Urinary bladder (tissue), 4 donors: Measurements from ENCODE around the gene BICDL2. TPM values are rescaled to one million over a fixed set of nuclear protein-coding genes. Genes with fewer than 3 reads are reported as not detected.

Source experiments
- DNase-seq: peaks from one replicate; pipeline ENCODE4 v3.0.0-alpha.2; 2015; ENCODE audit errors: extremely low spot score
- H3K27ac ChIP-seq: one replicate; pipeline ENCODE4 v1.5.1; 2013; ENCODE audit warnings: low read depth, mild to moderate bottlenecking, moderate library complexity
- H3K36me3 ChIP-seq: one replicate; pipeline ENCODE4 v1.6.1; 2013; ENCODE audit warnings: mild to moderate bottlenecking, moderate library complexity; ENCODE audit not compliant: insufficient read depth
- H3K4me1 ChIP-seq: one replicate; pipeline ENCODE4 v1.6.1; 2013; ENCODE audit warnings: mild to moderate bottlenecking, moderate library complexity; ENCODE audit not compliant: insufficient read depth
- H3K4me3 ChIP-seq: one replicate; pipeline ENCODE4 v1.5.1; 2013; ENCODE audit warnings: low read depth, low read length
- WGBS: extraction: QIAGEN DNeasy Blood & Tissue Kit; methylation state at CpG from one replicate; pipeline ENCODE4 v1.1.7; 2013; 5-methylcytosine and 5-hydroxymethylcytosine counted together
- polyA plus RNA-seq: library from polyadenylated mRNA; stranded (reverse); fragments of 200-250 nt; gene quantifications from one replicate; pipeline ENCODE4 v1.2.3, GENCODE V29; 2013
- total RNA-seq: library from RNA; depleted of rRNA; stranded (reverse); fragments of >200 nt; gene quantifications from one replicate; pipeline ENCODE4 v1.2.3, GENCODE V29; 2014
- donor health status: healthy with polysubstance abuse.
- donor health status: healthy.

BICDL2 gene
- total and polyA plus RNA-seq, 2 donors, result 7.2 to 8.3 TPM

DNA sequence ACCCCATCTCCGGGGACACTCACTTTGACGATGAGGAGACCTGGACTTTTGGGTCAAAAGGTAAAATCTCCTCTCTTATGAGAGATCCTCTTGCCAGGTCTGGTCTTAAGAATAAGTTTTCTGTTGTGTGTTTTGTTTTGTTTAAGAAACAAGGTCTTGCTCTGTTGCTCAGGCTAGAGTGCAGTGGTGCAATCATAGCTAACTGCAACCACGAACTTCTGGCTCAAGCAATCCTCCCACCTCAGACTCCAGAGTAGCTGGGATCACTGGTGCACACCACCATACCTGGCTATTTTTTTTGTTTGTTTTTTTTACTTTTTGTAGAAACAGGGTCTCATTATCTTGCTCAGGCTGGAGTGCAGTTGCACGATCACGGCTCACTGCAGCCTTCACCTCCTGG lies 13.7 kb upstream of the BICDL2 start:
- 86% methylated on average over 5 of the region's 5 CpGs for WGBS
- H3K36me3 ChIP-seq, result no peaks in the 10 kb centered on the region
- no peak for DNase-seq
- peaks cover 1% of the 10 kb centered on the region for H3K4me1 ChIP-seq
- no peak overlapping the region for H3K4me3 ChIP-seq
- no peak overlapping the region for H3K27ac ChIP-seq

DNA sequence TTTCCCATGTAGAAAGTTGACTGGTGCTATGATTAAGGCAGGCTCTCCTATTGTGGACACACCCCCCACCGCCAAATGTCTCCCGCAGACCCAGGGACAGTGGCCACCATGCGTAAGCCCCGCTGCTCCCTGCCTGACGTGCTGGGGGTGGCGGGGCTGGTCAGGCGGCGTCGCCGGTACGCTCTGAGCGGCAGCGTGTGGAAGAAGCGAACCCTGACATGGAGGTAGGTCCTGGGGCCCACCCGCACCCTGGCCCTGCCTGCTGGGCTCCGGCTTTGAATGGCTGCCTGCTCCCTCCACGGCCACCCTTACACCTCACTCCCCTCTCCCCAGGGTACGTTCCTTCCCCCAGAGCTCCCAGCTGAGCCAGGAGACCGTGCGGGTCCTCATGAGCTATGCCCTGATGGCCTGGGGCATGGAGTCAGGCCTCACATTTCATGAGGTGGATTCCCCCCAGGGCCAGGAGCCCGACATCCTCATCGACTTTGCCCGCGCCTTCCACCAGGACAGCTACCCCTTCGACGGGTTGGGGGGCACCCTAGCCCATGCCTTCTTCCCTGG lies 13.3 kb upstream of the BICDL2 start:
- no peaks in the 10 kb centered on the region for H3K36me3 ChIP-seq
- H3K4me3 ChIP-seq, result no peak overlapping the region
- H3K27ac ChIP-seq, result no peak overlapping the region
- no peak for DNase-seq
- 82% methylated on average over 26 of the region's 26 CpGs for WGBS
- H3K4me1 ChIP-seq, result peaks cover 1% of the 10 kb centered on the region

DNA sequence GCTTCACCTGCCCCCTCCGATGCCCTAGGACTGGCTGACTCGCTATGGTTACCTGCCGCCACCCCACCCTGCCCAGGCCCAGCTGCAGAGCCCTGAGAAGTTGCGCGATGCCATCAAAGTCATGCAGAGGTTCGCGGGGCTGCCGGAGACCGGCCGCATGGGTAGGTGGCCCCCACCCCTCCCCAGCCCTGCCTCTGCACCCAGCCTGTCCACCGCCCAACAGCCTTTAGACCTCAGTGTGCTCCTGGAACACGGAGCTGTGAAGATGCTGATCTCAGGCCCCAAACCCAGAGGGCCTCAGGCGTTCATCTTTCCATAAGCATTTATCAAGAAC lies 10.6 kb upstream of the BICDL2 start:
- DNase-seq, result no peak
- WGBS, result 9% methylated on average over 13 of the region's 13 CpGs
- peaks cover 1% of the 10 kb centered on the region for H3K4me1 ChIP-seq
- H3K36me3 ChIP-seq, result no peaks in the 10 kb centered on the region
- H3K4me3 ChIP-seq, result no peak overlapping the region
- no peak overlapping the region for H3K27ac ChIP-seq

DNA sequence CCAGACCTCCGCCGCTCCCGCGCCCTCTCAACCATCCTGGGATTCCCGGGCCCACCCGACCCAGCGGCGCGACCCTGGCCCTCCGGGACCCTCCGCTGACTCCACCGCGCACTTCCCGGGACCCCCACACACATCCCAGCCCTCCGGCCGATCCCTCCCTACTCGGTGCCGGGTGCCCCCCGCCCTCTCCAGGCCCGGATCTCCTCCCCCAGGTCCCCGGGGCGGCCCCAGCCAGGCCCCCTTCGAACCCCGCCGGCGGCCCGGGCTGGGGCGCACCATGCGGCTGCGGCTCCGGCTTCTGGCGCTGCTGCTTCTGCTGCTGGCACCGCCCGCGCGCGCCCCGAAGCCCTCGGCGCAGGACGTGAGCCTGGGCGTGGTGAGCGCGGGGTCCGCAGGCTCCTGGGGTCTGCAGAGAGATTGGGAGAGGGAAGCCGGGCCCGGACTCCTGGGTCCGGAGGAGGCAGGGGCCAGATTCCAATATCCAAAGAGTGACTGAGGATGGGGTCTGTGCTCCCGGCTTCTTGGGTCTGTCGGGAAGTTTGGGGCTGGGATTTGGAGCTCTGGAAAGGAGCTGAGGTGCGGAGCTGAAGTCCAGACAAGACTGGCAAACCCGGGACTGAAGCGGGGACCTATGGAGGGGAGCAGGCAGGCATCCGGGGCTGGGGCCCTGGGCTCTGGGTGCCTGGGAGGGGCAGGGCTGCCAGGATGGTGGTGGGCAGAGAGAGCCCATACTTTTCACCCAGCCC lies 10.1 kb upstream of the BICDL2 start:
- no peak for DNase-seq
- H3K36me3 ChIP-seq, result no peaks in the 10 kb centered on the region
- peaks cover 1% of the 10 kb centered on the region for H3K4me1 ChIP-seq
- H3K4me3 ChIP-seq, result peak overlapping the region; percentile 43
- under 1% methylated on average over 54 of the region's 54 CpGs for WGBS
- H3K27ac ChIP-seq, result no peak overlapping the region

DNA sequence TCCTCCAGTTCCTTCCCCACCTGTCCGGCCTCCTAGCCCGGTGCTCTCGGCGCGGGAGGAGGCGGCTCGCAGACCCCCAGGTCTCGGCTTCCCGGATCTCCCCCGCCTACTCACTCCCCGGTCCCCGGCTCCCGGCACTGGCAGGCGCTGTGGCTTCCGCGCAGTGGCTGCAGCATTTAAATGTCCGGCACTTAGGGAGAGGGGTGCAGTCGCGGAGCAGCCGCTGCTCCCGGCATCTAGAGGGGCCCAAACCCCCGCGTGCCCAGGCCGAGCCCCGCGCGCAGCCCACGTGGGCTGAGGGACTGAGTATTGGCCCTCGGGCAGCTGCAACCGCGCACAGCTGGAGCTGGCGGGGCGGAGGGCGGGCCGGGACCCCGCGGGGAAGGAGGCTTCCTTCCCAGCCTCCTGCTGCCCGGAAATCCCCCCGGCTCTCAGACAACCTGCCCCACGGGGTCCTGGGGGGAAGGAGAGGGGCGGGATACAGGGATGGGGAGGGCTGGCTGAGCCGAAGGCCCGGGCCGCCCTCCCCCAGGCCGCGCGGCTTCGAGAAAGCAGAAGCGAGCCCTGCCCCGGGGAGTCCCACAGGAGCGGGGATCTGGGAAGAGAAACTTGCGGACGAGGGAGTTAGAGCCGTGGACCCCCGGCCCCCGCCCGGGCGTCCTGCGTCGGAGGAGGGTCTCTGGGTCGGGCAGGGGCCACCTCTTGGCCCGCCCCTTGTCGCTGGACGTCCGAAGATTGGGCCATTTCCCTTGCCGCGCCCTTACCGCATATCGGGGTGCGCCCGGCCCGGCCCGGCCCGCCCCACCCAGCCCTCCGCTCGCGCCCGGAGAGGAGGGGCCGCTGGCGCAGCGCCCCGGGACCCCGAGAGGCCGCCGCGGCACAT lies 9.3 kb upstream of the BICDL2 start, which contains the start of gene MMP25:
TSS of gene MMP25 (plus strand) at position 804 of the 883 bp plus-strand sequence. CDS start 357 bp downstream, outside the sequence.
- Histone ChIP-seq H3K4me1 (peaks cover 1% of the 10 kb centered on the region), H3K4me3 (peak within 1 kb of the TSS; percentile 48), H3K27ac (no peak within 1 kb of the TSS), H3K36me3 (no peaks in the 10 kb centered on the region)
- under 1% methylated on average over 86 of the region's 86 CpGs for WGBS
- DNase-seq, result no peak

DNA sequence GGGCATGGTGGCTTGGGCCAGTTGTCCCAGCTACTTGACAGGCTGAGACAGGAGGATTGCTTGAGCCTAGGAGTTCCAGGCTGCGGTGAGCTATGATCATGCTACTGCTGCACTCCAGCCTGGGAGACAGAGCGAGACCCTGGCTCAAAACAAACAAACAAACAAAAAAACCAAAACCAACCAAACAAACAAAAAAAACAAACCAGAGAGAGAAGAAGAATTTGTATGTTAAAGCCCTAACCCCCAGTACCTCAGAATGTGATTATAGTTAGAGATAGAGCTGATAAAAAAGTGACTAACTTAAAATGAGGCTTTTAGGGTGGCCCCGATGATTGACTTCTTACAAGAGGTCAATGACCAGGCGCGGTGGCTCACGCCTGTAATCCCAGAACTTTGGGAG lies 8.0 kb upstream of the BICDL2 start:
- H3K27ac ChIP-seq, result no peak overlapping the region
- H3K36me3 ChIP-seq, result no peaks in the 10 kb centered on the region
- WGBS, result 85% methylated on average over 6 of the region's 6 CpGs
- peaks cover 1% of the 10 kb centered on the region for H3K4me1 ChIP-seq
- DNase-seq, result no peak
- no peak overlapping the region for H3K4me3 ChIP-seq

DNA sequence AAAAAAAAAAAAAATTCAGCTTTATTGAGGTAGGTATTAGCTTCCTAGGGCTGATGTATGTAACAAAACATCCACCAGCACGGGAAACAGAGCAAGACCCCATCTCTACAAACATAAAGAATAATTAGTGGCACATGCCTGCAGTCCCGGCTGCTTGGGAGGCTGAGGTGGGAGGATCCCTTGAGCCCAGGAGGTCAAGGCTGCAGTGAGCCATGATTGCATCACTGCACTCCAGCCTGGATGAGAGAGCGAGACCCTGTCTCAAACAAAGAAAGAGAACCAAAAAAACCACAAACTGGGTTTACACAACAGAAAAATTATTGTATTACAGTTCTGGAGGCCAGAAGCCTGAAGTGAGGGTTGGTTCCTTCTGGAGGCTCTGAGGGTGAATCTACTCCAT lies 5.6 kb upstream of the BICDL2 start:
- no peak for DNase-seq
- no peaks in the 10 kb centered on the region for H3K36me3 ChIP-seq
- 86% methylated on average over 3 of the region's 3 CpGs for WGBS

DNA sequence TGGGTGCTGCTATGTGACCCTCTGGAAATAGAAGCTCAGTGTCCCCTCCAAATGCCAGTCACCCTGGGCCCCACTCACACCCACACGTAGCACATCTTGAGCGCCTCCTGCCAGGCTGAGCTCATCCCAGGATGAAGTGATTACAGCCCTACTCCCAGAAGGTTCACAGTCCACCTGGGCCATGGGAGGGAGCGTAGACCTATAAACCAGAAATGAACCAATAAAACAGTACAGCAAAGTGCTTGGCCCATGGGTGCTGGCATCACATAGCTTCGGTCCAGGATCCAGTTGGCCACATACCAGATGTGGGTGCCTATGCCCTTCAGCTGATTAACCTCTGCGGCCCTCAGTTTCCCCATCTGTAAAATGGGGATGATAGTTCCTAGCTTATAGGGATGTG lies 2.2 kb upstream of the BICDL2 start:
- 81% methylated on average over 5 of the region's 5 CpGs for WGBS
- Histone ChIP-seq H3K4me1 (no peaks in the 10 kb centered on the region), H3K27ac (no peak overlapping the region), H3K36me3 (no peaks in the 10 kb centered on the region), H3K4me3 (no peak overlapping the region)
- no peak for DNase-seq

More for the DNA sequence above, 5.6 kb upstream of the BICDL2 start:
- no peak overlapping the region for H3K4me3 ChIP-seq
- peaks cover 1% of the 10 kb centered on the region for H3K4me1 ChIP-seq
- no peak overlapping the region for H3K27ac ChIP-seq

DNA sequence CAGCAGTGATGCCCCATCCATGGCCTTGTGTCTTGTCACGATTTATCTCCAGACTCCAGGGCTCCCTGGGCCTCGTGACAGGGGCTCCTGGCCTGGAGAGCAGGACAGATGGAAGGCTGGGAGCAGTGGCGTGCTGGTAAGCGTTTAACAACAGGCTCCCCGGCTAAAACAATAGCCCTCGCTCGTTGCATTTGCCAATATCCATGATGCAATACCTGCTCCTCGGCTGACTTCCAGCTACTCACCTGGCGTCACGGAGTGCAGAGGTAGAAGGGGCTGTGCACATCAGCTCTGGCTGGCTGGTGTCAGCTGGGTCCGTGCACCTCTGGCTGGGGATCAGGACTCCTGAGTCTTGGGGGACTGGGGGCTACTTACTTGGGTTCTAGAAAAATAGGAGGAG lies 1.5 kb upstream of the BICDL2 start:
- no peaks in the 10 kb centered on the region for H3K4me1 ChIP-seq
- H3K4me3 ChIP-seq, result no peak overlapping the region
- no peak for DNase-seq
- 40% methylated on average over 11 of the region's 11 CpGs for WGBS
- no peak overlapping the region for H3K27ac ChIP-seq
- H3K36me3 ChIP-seq, result no peaks in the 10 kb centered on the region

DNA sequence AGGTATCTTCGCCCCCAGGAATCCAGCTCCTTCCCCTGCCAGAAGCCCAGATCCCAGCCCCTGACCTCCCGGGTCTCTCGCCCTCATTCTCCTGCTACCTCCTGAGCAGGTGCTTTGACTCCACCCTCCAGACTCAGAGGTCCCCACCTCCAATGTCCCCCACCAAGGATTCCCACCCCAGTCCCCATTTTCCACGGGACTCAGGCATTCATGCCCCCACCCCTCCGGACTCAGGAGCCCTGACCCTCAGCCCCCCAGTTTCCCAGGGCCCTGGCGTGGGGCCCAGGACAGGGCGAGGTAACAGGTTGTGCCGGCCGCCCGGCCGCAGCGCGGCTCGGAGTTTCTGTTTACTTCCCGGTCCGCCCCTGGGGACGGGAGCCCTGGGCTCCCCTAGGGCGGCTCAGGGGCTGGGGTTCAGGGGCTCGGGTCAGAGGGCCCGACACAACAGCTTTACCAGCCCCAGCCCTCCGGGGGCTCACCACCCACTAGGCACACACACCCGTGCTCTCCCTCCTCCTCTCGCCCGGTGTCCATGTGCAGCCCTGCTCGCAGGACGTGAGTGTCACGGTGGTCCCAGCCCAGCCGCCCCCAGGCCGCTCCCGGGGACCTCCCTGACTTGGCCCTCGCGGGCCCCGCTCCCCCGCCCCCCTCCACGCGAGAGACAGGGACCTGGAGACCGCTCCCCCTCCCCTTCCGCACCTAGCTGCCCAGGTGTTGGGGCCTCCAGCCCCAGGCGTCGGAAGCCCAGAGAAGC lies 595 bp downstream of the BICDL2 start:
- WGBS, result 2% methylated on average over 40 of the region's 40 CpGs
- H3K4me3 ChIP-seq, result peak overlapping the region; percentile 37
- H3K4me1 ChIP-seq, result no peaks in the 10 kb centered on the region
- DNase-seq, result no peak
- peak overlapping the region; percentile 40 for H3K27ac ChIP-seq
- no peaks in the 10 kb centered on the region for H3K36me3 ChIP-seq

DNA sequence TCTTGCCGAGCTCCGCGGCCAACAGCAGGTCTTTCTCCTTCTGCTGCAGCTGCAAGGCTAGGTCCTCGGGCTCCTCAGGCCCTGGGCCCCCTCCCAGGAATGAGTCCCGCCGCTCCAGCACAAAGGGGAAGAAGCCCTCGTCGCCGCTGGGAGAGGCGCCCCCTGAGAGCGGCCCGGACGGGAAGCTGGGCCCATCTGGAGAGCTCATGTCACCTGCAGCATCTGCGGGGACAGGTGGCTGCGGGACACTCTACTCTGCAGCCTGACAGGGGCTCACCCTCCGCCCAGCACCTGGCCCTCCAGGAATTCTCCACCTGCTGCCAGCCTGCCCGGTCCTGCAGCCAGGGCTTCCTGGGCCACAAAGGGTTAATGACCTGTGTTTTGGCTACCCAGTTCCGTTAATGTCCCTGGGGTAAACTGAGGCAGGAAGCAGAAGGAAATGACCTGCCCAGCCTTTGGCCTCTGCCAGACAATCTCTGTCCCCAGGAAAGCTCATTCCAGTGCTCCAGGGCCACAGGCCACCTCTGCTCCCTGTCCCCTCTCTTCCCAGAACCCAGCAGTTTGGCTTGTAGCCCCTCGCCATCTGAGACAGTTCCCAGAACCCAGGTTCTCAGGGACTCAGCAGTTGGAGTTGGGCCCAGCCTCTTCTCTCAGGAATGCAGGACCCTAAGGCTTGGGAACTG lies 1.3 kb downstream of the BICDL2 start:
- Histone ChIP-seq H3K27ac (no peak overlapping the region), H3K36me3 (no peaks in the 10 kb centered on the region), H3K4me3 (no peak overlapping the region), H3K4me1 (no peaks in the 10 kb centered on the region)
- WGBS, result 41% methylated on average over 19 of the region's 19 CpGs
- DNase-seq, result no peak

DNA sequence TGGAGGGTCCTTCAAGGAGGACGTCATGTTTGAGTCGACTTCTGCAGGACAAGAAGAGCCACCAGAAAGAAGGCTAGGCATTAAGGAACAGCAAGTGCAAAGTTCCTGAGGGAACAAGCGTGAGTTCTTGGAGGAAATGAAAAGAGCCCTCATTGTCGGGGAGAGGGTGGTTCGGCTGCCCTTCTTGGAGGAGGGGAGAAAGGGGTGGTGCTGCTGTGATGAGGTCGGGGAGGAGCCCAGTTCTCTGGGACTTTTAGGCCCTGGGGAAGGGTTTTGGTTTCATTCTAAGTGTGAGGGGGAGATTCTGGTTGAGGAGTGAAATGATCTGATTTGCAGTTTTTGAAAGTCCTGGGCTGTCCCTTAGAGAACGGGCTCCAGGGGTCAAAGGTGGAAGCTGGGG lies 4.1 kb downstream of the BICDL2 start:
- 34% methylated on average over 7 of the region's 7 CpGs for WGBS
- Histone ChIP-seq H3K4me3 (no peak overlapping the region), H3K27ac (no peak overlapping the region), H3K36me3 (no peaks in the 10 kb centered on the region), H3K4me1 (no peaks in the 10 kb centered on the region)
- no peak for DNase-seq
